Cortex of kidney (tissue), 1 donor: ENCODE measurements around the gene CSMD2.
"Not testable (repeated sequence)": the region's sequence is repeated elsewhere in the genome, so short reads cannot be mapped to it uniquely, and the experiment has no call there.

Source experiments
- DNase-seq: peaks from one replicate; lab custom pipeline; 2025; lab: John Stamatoyannopoulos, UW

The CSMD2 gene

GRCh38 chr1:33547576-33547975 lies 617.5 kb downstream of the CSMD2 start:
- DNase-seq: no peak

GRCh38 chr1:33541966-33542365 lies 623.1 kb downstream of the CSMD2 start:
- no peak for DNase-seq

- DNase-seq: no peak
These were observed 627.1 kb downstream of the CSMD2 start for GRCh38 chr1:33537885-33538284.

- DNase-seq: no peak
These were observed 629.7 kb downstream of the CSMD2 start for GRCh38 chr1:33535334-33535733.

- no peak for DNase-seq
These were observed 632.1 kb downstream of the CSMD2 start for GRCh38 chr1:33532936-33533335.

- DNase-seq: no peak
These were observed 632.8 kb downstream of the CSMD2 start for GRCh38 chr1:33532250-33532649.

GRCh38 chr1:33529957-33530356 lies 635.1 kb downstream of the CSMD2 start:
- DNase-seq: no peak

- no peak for DNase-seq
These were observed 637.1 kb downstream of the CSMD2 start for GRCh38 chr1:33527934-33528333.

GRCh38 chr1:33524586-33524985 lies 640.4 kb downstream of the CSMD2 start:
- DNase-seq: no peak

GRCh38 chr1:33519240-33519884 lies 645.7 kb downstream of the CSMD2 start:
- no peak for DNase-seq

- DNase-seq: no peak
These were observed 647.3 kb downstream of the CSMD2 start for GRCh38 chr1:33517596-33518250.

GRCh38 chr1:33516891-33517567 lies 648.0 kb downstream of the CSMD2 start:
- no peak for DNase-seq

- DNase-seq: no peak
These were observed 648.6 kb downstream of the CSMD2 start for GRCh38 chr1:33516428-33516827.

GRCh38 chr1:33515607-33516006 lies 649.4 kb downstream of the CSMD2 start:
- no peak for DNase-seq

GRCh38 chr1:33515112-33515511 lies 649.9 kb downstream of the CSMD2 start:
- DNase-seq: no peak

GRCh38 chr1:33512226-33513011 lies 652.6 kb downstream of the CSMD2 start:
- no peak for DNase-seq

GRCh38 chr1:33509276-33509675 lies 655.8 kb downstream of the CSMD2 start:
- not testable (repeated sequence) for DNase-seq

GRCh38 chr1:33508151-33508550 lies 656.9 kb downstream of the CSMD2 start:
- no peak for DNase-seq

GRCh38 chr1:33507661-33508060 lies 657.4 kb downstream of the CSMD2 start:
- no peak for DNase-seq

- DNase-seq: no peak
These were observed 661.5 kb downstream of the CSMD2 start for GRCh38 chr1:33503506-33503905.

- no peak for DNase-seq
These were observed 662.3 kb downstream of the CSMD2 start for GRCh38 chr1:33502726-33503125.

GRCh38 chr1:33501774-33502173 lies 663.3 kb downstream of the CSMD2 start:
- DNase-seq: no peak

- DNase-seq: no peak
These were observed 663.7 kb downstream of the CSMD2 start for GRCh38 chr1:33501309-33501708.
